ENCODE data around the gene ZNF786.
"Not testable (repeated sequence)": the region's sequence is repeated elsewhere in the genome, so short reads cannot be mapped to it uniquely, and the experiment has no call there.

Gene ZNF786

GRCh38 chr7:149090397-149091195 is at the start of gene ZNF786:
Gene ZNF786 (minus strand): TSS chr7:149090718. CDS start chr7:149090640, 78 bp downstream.
- peak; percentile 90 to 94 for DNase-seq (ENCODE audit: low read depth in 2 of 2)

- no peak for DNase-seq (ENCODE audit: low read depth in 2 of 2)
Measured at GRCh38 chr7:149136118-149136517, 45.6 kb upstream of the ZNF786 start.

- no peak for DNase-seq (ENCODE audit: low read depth in 2 of 2)
Measured at GRCh38 chr7:149133028-149133710, 42.7 kb upstream of the ZNF786 start.

- no peak for DNase-seq (ENCODE audit: low read depth in 2 of 2)
Measured at GRCh38 chr7:149130572-149131198, 40.2 kb upstream of the ZNF786 start.

GRCh38 chr7:149126662-149127266 is 36.2 kb upstream of the ZNF786 start:
- peak; percentile 47 to 64 for DNase-seq (ENCODE audit: low read depth in 2 of 2)

- DNase-seq (ENCODE audit: low read depth in 2 of 2), result peak; percentile 85 to 92
Measured at GRCh38 chr7:149125863-149126661, 35.5 kb upstream of the ZNF786 start, which contains the start of gene ZNF425. Gene ZNF425 (minus strand): TSS chr7:149126324. CDS start chr7:149126213, 111 bp downstream.

- DNase-seq (ENCODE audit: low read depth in 2 of 2), result no peak
Measured at GRCh38 chr7:149125189-149125862, 34.8 kb upstream of the ZNF786 start.

- no peak for DNase-seq (ENCODE audit: low read depth in 2 of 2)
Measured at GRCh38 chr7:149109969-149110368, 19.5 kb upstream of the ZNF786 start.

GRCh38 chr7:149104749-149105148 is 14.2 kb upstream of the ZNF786 start:
- DNase-seq (ENCODE audit: low read depth in 2 of 2), result no peak

- no peak for DNase-seq (ENCODE audit: low read depth in 2 of 2)
Measured at GRCh38 chr7:149104214-149104613, 13.7 kb upstream of the ZNF786 start.

GRCh38 chr7:149103424-149103823 is 12.9 kb upstream of the ZNF786 start:
- no peak for DNase-seq (ENCODE audit: low read depth in 2 of 2)

- DNase-seq (ENCODE audit: low read depth in 2 of 2), result no peak
Measured at GRCh38 chr7:149102666-149103065, 12.1 kb upstream of the ZNF786 start.

- no peak for DNase-seq (ENCODE audit: low read depth in 2 of 2)
Measured at GRCh38 chr7:149100821-149101220, 10.3 kb upstream of the ZNF786 start.

GRCh38 chr7:149099058-149099457 is 8.5 kb upstream of the ZNF786 start:
- no peak for DNase-seq (ENCODE audit: low read depth in 2 of 2)

- no peak for DNase-seq (ENCODE audit: low read depth in 2 of 2)
Measured at GRCh38 chr7:149097088-149097487, 6.6 kb upstream of the ZNF786 start.

GRCh38 chr7:149093228-149093627 is 2.7 kb upstream of the ZNF786 start:
- no peak for DNase-seq (ENCODE audit: low read depth in 2 of 2)

- not testable (repeated sequence) for DNase-seq (ENCODE audit: low read depth in 2 of 2)
Measured at GRCh38 chr7:149092244-149092643, 1.7 kb upstream of the ZNF786 start.

- no peak for DNase-seq (ENCODE audit: low read depth in 2 of 2)
Measured at GRCh38 chr7:149087376-149087775, 3.1 kb downstream of the ZNF786 start.

GRCh38 chr7:149085866-149086265 is 4.7 kb downstream of the ZNF786 start:
- no peak for DNase-seq (ENCODE audit: low read depth in 2 of 2)

- DNase-seq (ENCODE audit: low read depth in 2 of 2), result no peak
Measured at GRCh38 chr7:149084407-149084806, 6.1 kb downstream of the ZNF786 start.

- DNase-seq (ENCODE audit: low read depth in 2 of 2), result no peak
Measured at GRCh38 chr7:149081914-149082313, 8.6 kb downstream of the ZNF786 start.
